GM12878 (cell line): ENCODE measurements around the gene CDC42EP3. TPM values are rescaled to one million over a fixed set of nuclear protein-coding genes. Genes with fewer than 3 reads are reported as not detected.

ENCODE experiments used
- ATAC-seq: fragments of 200-7000 bp; cut with Tn5 transposase; 3 replicates; pipeline ENCODE4 v1.9.1; 2020; ENCODE audit warnings: mild to moderate bottlenecking, moderate library complexity
- BruUV-seq: library from RNA; stranded (reverse); fragments of 400-500 nt; replicated peaks from 2 replicates; lab custom pipeline; 2021; lab: Mats Ljungman, UMichigan
- CTCF ChIA-PET: fragments of 300-600 bp; sonication (Branson Sonifier 250); formaldehyde crosslinking; extraction: SDS; loops from one replicate; lab custom pipeline; 2021; ENCODE audit warnings: inconsistent platforms; lab: Yijun Ruan, JAX
- POLR2A ChIA-PET: fragments of 350-600 bp; formaldehyde crosslinking; extraction: SDS; loops from one replicate; lab custom pipeline; 2021; ENCODE audit warnings: inconsistent platforms; lab: Charles Lee
- RAD21 ChIA-PET: fragments of 300-600 bp; sonication (Branson Sonifier 250); formaldehyde crosslinking; loops from one replicate; lab custom pipeline; 2023; ENCODE audit warnings: antibody characterized with exemption; ENCODE audit not compliant: unreplicated experiment; lab: Charles Lee
- SMC1A ChIA-PET: fragments of 300-600 bp; sonication (Branson Sonifier 250); formaldehyde crosslinking; loops from one replicate; lab custom pipeline; 2023; ENCODE audit not compliant: unreplicated experiment, uncharacterized antibody; lab: Charles Lee
- DNase-seq: peaks from one replicate; pipeline ENCODE4 v3.0.0-alpha.2; 2011; ENCODE audit warnings: low read depth, low spot score
- FAIRE-seq: peaks from 3 replicates; lab custom pipeline; 2011; peaks lifted over from hg19 to GRCh38; lab: Jason Lieb, UNC
- H2AFZ ChIP-seq: 2 replicates; pipeline ENCODE4 v1.6.0; 2011; ENCODE audit warnings: low read depth, low read length, control low read depth; ENCODE audit not compliant: control insufficient read depth
- H3K27ac ChIP-seq: 2 replicates; pipeline ENCODE4 v1.5.1; 2011; ENCODE audit warnings: control low read depth; ENCODE audit not compliant: control insufficient read depth, insufficient read depth
- H3K27me3 ChIP-seq, 2 experiments: replicated peaks in 1 of 2; 2 replicates each; pipeline versions ENCODE4 v1.6.0 to v1.6.1; 2011; ENCODE audit warnings: low read length in 1 of 2; ENCODE audit not compliant: control insufficient read depth in 2 of 2, insufficient read depth in 2 of 2
- H3K36me3 ChIP-seq, 2 experiments: 2 replicates each; pipeline ENCODE4 v1.5.1; 2011; ENCODE audit warnings: low read length in 1 of 2; ENCODE audit not compliant: control insufficient read depth in 2 of 2, insufficient read depth in 2 of 2
- H3K4me1 ChIP-seq: 2 replicates; pipeline ENCODE4 v1.6.1; 2011; ENCODE audit warnings: mild to moderate bottlenecking, low read length, moderate library complexity, mixed read lengths; ENCODE audit not compliant: control insufficient read depth, insufficient read depth
- H3K4me2 ChIP-seq: 2 replicates; pipeline ENCODE4 v1.6.0; 2011; ENCODE audit warnings: control low read depth; ENCODE audit not compliant: control insufficient read depth, insufficient read depth
- H3K4me3 ChIP-seq: fragments of 200-600 bp; sonication (generic); 2 replicates; pipeline ENCODE4 v1.5.1; 2016
- H3K79me2 ChIP-seq: 2 replicates; pipeline ENCODE4 v1.6.0; 2011; ENCODE audit warnings: low read length; ENCODE audit not compliant: control insufficient read depth, insufficient read depth
- H3K9ac ChIP-seq: 2 replicates; pipeline ENCODE4 v1.8.0; 2011; ENCODE audit warnings: low read length, control low read depth, mixed read lengths; ENCODE audit not compliant: control insufficient read depth, insufficient read depth
- H3K9me3 ChIP-seq: replicated peaks from 3 replicates; pipeline ENCODE4 v1.5.1; 2011; ENCODE audit warnings: mild to moderate bottlenecking, low read length; ENCODE audit not compliant: control insufficient read depth, insufficient read depth
- H4K20me1 ChIP-seq: 2 replicates; pipeline ENCODE4 v1.6.0; 2011; ENCODE audit not compliant: control insufficient read depth, insufficient read depth
- BCL11A ChIP-seq: IDR thresholded peaks from 2 replicates; pipeline ENCODE4 v1.6.1; 2011; ENCODE audit warnings: low read depth, low read length
- BHLHE40 ChIP-seq, 2 experiments: fragments of 450-650 bp in 1 of 2; IDR thresholded peaks; 2 replicates each; pipeline ENCODE4 v1.6.1; 2011 to 2017; ENCODE audit warnings: low read depth in 2 of 2, borderline replicate concordance in 1 of 2, improper control_type of control experiment in 1 of 2, low read length in 1 of 2, mild to moderate bottlenecking in 1 of 2
- HDAC6 ChIP-seq: fragments of 200-600 bp; sonication (generic); IDR thresholded peaks from one replicate; pipeline ENCODE4 v1.8.0; 2017; ENCODE audit warnings: antibody characterized with exemption; ENCODE audit not compliant: unreplicated experiment
- KAT2A ChIP-seq: conservative IDR thresholded peaks from 2 replicates; pipeline ENCODE4 v1.6.1; 2011; ENCODE audit warnings: low read depth, low read length; ENCODE audit not compliant: control insufficient read depth
- NR2C1 ChIP-seq: fragments of 450-650 bp; IDR thresholded peaks from 2 replicates; pipeline ENCODE4 v1.6.1; 2017; ENCODE audit warnings: antibody characterized with exemption, mild to moderate bottlenecking, moderate library complexity
- TCF3 ChIP-seq: IDR thresholded peaks from 2 replicates; pipeline ENCODE4 v1.6.1; 2012; ENCODE audit warnings: low read depth, mild to moderate bottlenecking, low read length, borderline replicate concordance; ENCODE audit not compliant: insufficient read depth
- ZNF207 ChIP-seq: fragments of 450-650 bp; IDR thresholded peaks from 2 replicates; pipeline ENCODE4 v1.6.1; 2014; ENCODE audit warnings: antibody characterized with exemption, mild to moderate bottlenecking, borderline replicate concordance
- WGBS: methylation state at CpG from one replicate; pipeline ENCODE4 v1.1.6; 2016; ENCODE audit warnings: low lambda C conversion rate; ENCODE audit not compliant: insufficient replicate concordance, insufficient coverage; ENCODE audit errors: missing lambda C conversion rate; 5-methylcytosine and 5-hydroxymethylcytosine counted together
- in situ Hi-C: fragments of 300-500 bp; cut with MboI; formaldehyde crosslinking; loops from 9 replicates; pipeline ENCODE4 v1.14.3; 2018; ENCODE audit warnings: mixed read lengths
- intact Hi-C: fragments of 100-400 bp; cut with micrococcal nuclease; formaldehyde crosslinking; loops from one replicate; pipeline ENCODE4 v1.14.2; 2022; ENCODE audit not compliant: unreplicated experiment
- polyA plus RNA-seq, 11 experiments: library from polyadenylated mRNA; depleted of rRNA in 4 of 11; unstranded in 6 of 11; stranded (reverse) in 5 of 11; fragments of >200 nt; fragmentation: Nextera tagmentation in 4 of 11; fragmentation: Illumina TruSeq in 1 of 11; extraction: Ambion mirVana in 4 of 11; extraction: Trizol in 1 of 11; gene quantifications; 1 replicate in 1 of 11; 2 replicates in 10 of 11; pipeline versions ENCODE4 v1.2.1 to v1.2.3, GENCODE V29; 2011 to 2016; ENCODE audit warnings: inconsistent platforms in 2 of 11, missing spikeins in 2 of 11, low read depth in 1 of 11
- total RNA-seq, 4 experiments: library from RNA; depleted of rRNA in 3 of 4; stranded (reverse); fragments of >200 nt in 3 of 4; fragmentation: Illumina TruSeq in 1 of 4; extraction: Trizol in 1 of 4; gene quantifications; 2 replicates each; pipeline versions ENCODE4 v1.2.1 to v1.2.3, GENCODE V29; 2013 to 2021
- TF ChIP-seq, protein P1 (sequence below): IDR thresholded peaks from 2 replicates; pipeline ENCODE4 v1.6.1; 2011; ENCODE audit warnings: borderline replicate concordance, low read depth, mild to moderate bottlenecking, moderate library complexity, mixed read lengths, low read length; ENCODE audit not compliant: insufficient read depth; ENCODE audit errors: extremely low read length
- TF ChIP-seq, protein P2 (sequence below): IDR thresholded peaks from 2 replicates; pipeline ENCODE4 v1.6.1; 2012; ENCODE audit warnings: low read depth, low read length, improper control_type of control experiment
- TF ChIP-seq, protein P3 (sequence below): fragments of 450-650 bp; IDR thresholded peaks from 2 replicates; pipeline ENCODE4 v1.6.1; 2017; ENCODE audit warnings: mild to moderate bottlenecking, low read depth, inconsistent platforms; ENCODE audit not compliant: poor library complexity, severe bottlenecking
- TF ChIP-seq, protein P4 (sequence below), 3 experiments: IDR thresholded peaks in 2 of 3; conservative IDR thresholded peaks in 1 of 3; 2 replicates each; pipeline ENCODE4 v1.5.1; 2011; ENCODE audit warnings: low read depth in 3 of 3, low read length in 3 of 3, mild to moderate bottlenecking in 3 of 3, control low read depth in 2 of 3, moderate library complexity in 2 of 3, inconsistent platforms in 1 of 3, mixed read lengths in 1 of 3; ENCODE audit not compliant: control insufficient read depth in 2 of 3, insufficient read depth in 1 of 3; ENCODE audit errors: extremely low read depth in 1 of 3

Gene CDC42EP3
- total and polyA plus RNA-seq, 10 of the 15 experiments (the other 5 are each of a cell fraction or from before 2014, with no cell fraction given), result 11.8 to 86.9 (median 52.9) TPM

DNA sequence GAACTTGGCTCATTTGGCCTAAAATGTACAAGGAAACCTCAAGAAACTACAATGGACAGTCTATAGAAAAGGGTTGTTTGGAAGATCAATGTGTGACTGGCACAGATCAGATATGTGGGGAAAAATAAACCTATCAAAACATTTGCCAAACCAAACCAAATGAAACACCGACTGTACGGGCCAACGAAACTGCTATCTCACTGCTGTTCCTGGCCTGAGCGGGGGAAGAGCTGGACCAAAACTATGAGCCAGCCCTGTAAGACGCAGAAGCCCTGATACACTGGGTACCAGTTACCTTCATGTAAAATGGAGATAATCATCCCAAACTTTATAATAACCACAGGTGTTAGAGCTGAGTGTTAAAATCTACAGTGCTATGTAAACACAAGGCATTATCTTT lies 11.7 kb downstream of the CDC42EP3 start (continued):
- TF ChIP-seq TCF3 (no peak), NR2C1 (no peak)
- TF ChIP-seq, protein P1, sequence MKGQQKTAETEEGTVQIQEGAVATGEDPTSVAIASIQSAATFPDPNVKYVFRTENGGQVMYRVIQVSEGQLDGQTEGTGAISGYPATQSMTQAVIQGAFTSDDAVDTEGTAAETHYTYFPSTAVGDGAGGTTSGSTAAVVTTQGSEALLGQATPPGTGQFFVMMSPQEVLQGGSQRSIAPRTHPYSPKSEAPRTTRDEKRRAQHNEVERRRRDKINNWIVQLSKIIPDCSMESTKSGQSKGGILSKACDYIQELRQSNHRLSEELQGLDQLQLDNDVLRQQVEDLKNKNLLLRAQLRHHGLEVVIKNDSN, result no peak

DNA sequence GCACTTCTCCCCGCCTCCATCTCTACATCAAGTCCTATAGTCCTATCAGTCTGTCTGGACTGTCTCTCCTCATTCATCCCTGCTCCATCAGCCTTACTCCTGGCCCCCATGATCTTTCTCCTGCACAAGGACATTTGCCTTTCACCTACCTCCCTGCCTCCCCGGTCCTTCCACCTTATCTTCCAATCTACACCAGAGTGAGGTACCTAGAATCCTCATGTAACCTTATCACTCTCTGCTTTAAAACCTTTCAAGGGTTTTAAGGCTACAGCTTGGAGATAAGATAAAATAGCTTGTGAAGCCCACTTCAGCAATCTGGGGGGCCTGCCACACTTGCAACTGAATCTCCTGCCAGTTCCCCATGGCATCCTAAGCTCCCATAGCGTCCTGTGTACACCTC lies 12.8 kb downstream of the CDC42EP3 start:
- no peaks in the 10 kb centered on the region for H4K20me1 ChIP-seq
- peaks cover 39% of the 10 kb centered on the region for H3K4me1 ChIP-seq
- ChIA-PET RAD21 (interaction anchor here (0.9 to 7.8 kb wide), 6 partner anchors 8 to 89 kb away, joined by 3 to 176 read pairs (median 8); partner anchors contain the start of gene CDC42EP3), SMC1A (interaction anchor here (0.7 to 9.6 kb wide), 8 partner anchors 10 to 244 kb away, joined by 3 to 246 read pairs (median 4); partner anchors contain the start of gene CDC42EP3), CTCF (interaction anchor here (0.9 to 1.6 kb wide), 2 partner anchors 11 to 219 kb away, joined by 3 to 5 read pairs; no protein-coding TSS in a partner anchor), POLR2A (interaction anchor here (0.6 to 8.8 kb wide), 4 partner anchors 9 to 616 kb away, joined by 3 to 171 read pairs (median 85); partner anchors contain the start of gene CDC42EP3)
- no peak for ATAC-seq
- peaks cover 3 to 25% of the 10 kb centered on the region in 2 experiments; a peak in 3 of 4 replicates for H3K36me3 ChIP-seq
- H3K9me3 ChIP-seq, result no peaks in the 10 kb centered on the region
- H3K4me2 ChIP-seq, result 0 out of 2 replicates have a peak overlapping the region, but pooled peaks have one; percentile 1
- 98% methylated on average over 3 of the region's 3 CpGs for WGBS
- in situ Hi-C loops (no loop called here), intact Hi-C loops (no loop called here)
- no peak for TF ChIP-seq ZNF207
- TF ChIP-seq KAT2A, result no peak
- TF ChIP-seq HDAC6, result no peak
- TF ChIP-seq, protein P2, sequence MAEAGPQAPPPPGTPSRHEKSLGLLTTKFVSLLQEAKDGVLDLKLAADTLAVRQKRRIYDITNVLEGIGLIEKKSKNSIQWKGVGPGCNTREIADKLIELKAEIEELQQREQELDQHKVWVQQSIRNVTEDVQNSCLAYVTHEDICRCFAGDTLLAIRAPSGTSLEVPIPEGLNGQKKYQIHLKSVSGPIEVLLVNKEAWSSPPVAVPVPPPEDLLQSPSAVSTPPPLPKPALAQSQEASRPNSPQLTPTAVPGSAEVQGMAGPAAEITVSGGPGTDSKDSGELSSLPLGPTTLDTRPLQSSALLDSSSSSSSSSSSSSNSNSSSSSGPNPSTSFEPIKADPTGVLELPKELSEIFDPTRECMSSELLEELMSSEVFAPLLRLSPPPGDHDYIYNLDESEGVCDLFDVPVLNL, result no peak
- TF ChIP-seq, protein P3, sequence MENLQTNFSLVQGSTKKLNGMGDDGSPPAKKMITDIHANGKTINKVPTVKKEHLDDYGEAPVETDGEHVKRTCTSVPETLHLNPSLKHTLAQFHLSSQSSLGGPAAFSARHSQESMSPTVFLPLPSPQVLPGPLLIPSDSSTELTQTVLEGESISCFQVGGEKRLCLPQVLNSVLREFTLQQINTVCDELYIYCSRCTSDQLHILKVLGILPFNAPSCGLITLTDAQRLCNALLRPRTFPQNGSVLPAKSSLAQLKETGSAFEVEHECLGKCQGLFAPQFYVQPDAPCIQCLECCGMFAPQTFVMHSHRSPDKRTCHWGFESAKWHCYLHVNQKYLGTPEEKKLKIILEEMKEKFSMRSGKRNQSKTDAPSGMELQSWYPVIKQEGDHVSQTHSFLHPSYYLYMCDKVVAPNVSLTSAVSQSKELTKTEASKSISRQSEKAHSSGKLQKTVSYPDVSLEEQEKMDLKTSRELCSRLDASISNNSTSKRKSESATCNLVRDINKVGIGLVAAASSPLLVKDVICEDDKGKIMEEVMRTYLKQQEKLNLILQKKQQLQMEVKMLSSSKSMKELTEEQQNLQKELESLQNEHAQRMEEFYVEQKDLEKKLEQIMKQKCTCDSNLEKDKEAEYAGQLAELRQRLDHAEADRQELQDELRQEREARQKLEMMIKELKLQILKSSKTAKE, result no peak
- no peak for TF ChIP-seq BHLHE40 (IDR thresholded peaks at IDR 0.05; ENCODE audit: borderline replicate concordance in 1 of 2, low read depth in 2 of 2, low read length in 1 of 2)
- no peak for TF ChIP-seq BCL11A
- TF ChIP-seq, protein P4, sequence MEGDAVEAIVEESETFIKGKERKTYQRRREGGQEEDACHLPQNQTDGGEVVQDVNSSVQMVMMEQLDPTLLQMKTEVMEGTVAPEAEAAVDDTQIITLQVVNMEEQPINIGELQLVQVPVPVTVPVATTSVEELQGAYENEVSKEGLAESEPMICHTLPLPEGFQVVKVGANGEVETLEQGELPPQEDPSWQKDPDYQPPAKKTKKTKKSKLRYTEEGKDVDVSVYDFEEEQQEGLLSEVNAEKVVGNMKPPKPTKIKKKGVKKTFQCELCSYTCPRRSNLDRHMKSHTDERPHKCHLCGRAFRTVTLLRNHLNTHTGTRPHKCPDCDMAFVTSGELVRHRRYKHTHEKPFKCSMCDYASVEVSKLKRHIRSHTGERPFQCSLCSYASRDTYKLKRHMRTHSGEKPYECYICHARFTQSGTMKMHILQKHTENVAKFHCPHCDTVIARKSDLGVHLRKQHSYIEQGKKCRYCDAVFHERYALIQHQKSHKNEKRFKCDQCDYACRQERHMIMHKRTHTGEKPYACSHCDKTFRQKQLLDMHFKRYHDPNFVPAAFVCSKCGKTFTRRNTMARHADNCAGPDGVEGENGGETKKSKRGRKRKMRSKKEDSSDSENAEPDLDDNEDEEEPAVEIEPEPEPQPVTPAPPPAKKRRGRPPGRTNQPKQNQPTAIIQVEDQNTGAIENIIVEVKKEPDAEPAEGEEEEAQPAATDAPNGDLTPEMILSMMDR (IDR thresholded peaks at IDR 0.05 in 2 of 3, conservative IDR thresholded peaks at IDR 0.05 in 1 of 3; ENCODE audit: control insufficient read depth in 2 of 3, extremely low read depth in 1 of 3, insufficient read depth in 1 of 3, low read depth in 3 of 3, low read length in 3 of 3), result no peak
- H3K27me3 ChIP-seq, result no peaks in the 10 kb centered on the region
- peaks cover 95% of the 10 kb centered on the region for H3K79me2 ChIP-seq
- H3K9ac ChIP-seq, result no peak overlapping the region
- no peak overlapping the region for H3K4me3 ChIP-seq
- no peak for FAIRE-seq
- DNase-seq, result no peak
- H3K27ac ChIP-seq, result no peak overlapping the region
- H2AFZ ChIP-seq, result no peak overlapping the region
- BruUV-seq, result no TSS peak
